WI38 (cell line): ENCODE measurements around the gene KTN1.

Experiments
- H3K4me3 ChIP-seq: 2 replicates; pipeline ENCODE4 v1.5.1; 2011; ENCODE audit warnings: low read depth, mild to moderate bottlenecking, control low read depth, low read length
- CTCF ChIP-seq: IDR thresholded peaks from 2 replicates; pipeline ENCODE4 v1.5.1; 2012; ENCODE audit warnings: low read depth, mild to moderate bottlenecking, control low read depth, low read length

The KTN1 gene

GRCh38 chr14:55689981-55690871 is 110.2 kb downstream of the KTN1 start:
- TF ChIP-seq CTCF: no peak
- no peak overlapping the region for H3K4me3 ChIP-seq

- H3K4me3 ChIP-seq: no peak overlapping the region
- TF ChIP-seq CTCF: no peak
Measured at GRCh38 chr14:55691659-55692058, 111.7 kb downstream of the KTN1 start.

- no peak overlapping the region for H3K4me3 ChIP-seq
- TF ChIP-seq CTCF: no peak
Measured at GRCh38 chr14:55693904-55694303, 113.9 kb downstream of the KTN1 start.

- TF ChIP-seq CTCF: no peak
- no peak overlapping the region for H3K4me3 ChIP-seq
Measured at GRCh38 chr14:55697414-55697861, 117.4 kb downstream of the KTN1 start.

GRCh38 chr14:55698051-55698450 is 118.0 kb downstream of the KTN1 start:
- no peak overlapping the region for H3K4me3 ChIP-seq
- TF ChIP-seq CTCF: no peak

- no peak overlapping the region for H3K4me3 ChIP-seq
- no peak for TF ChIP-seq CTCF
Measured at GRCh38 chr14:55699131-55700057, 119.4 kb downstream of the KTN1 start.
